ENCODE results near the gene MSRB3. TPM values are rescaled to one million over a fixed set of nuclear protein-coding genes. Genes with fewer than 3 reads are reported as not detected.
"Not testable (repeated sequence)": the region's sequence is repeated elsewhere in the genome, so short reads cannot be mapped to it uniquely, and the experiment has no call there.

Gene MSRB3
- total and polyA plus RNA-seq, 2 experiments from 2014 or later, result 0.95 to 1.7 TPM

DNA sequence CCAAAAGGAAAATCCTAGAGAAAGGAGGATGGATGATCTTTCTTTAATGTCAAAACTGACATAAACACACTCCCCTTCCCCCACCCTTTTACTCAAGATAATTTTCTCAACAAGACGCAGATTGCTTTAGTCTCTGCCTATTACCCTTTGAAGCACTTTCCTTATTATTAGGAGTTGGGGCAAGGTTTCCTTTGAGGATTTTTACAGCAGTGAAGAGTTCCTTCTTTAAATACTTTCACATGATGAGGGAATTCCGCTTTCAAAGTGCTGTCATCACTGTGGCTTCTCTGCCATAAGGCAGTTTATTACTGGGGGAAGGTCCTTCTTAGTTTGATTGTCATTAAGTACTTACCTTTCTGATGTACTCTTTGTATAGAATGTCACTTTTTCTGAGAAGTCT lies 172.1 kb downstream of the MSRB3 start:
- TF ChIP-seq, protein P1, sequence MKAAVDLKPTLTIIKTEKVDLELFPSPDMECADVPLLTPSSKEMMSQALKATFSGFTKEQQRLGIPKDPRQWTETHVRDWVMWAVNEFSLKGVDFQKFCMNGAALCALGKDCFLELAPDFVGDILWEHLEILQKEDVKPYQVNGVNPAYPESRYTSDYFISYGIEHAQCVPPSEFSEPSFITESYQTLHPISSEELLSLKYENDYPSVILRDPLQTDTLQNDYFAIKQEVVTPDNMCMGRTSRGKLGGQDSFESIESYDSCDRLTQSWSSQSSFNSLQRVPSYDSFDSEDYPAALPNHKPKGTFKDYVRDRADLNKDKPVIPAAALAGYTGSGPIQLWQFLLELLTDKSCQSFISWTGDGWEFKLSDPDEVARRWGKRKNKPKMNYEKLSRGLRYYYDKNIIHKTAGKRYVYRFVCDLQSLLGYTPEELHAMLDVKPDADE (IDR thresholded peaks at IDR 0.05), result no peak
- no peaks in the 10 kb centered on the region for H3K4me1 ChIP-seq (ENCODE audit: insufficient read depth)
- no peak overlapping the region for H3K27ac ChIP-seq (ENCODE audit: low read depth)
- DNase-seq (ENCODE audit: low spot score) (no peak), ATAC-seq (no peak)
- H3K9me2 ChIP-seq (ENCODE audit: insufficient read depth), result no peaks in the 10 kb centered on the region
- H3K4me2 ChIP-seq, result no peak overlapping the region
- Mint-ChIP-seq H3K4me3 (no peak overlapping the region), H3K27ac (no peak overlapping the region), H3K27me3 (ENCODE audit: insufficient read depth, low read depth, poor library complexity) (no peaks in the 10 kb centered on the region), H3K36me3 (ENCODE audit: low read depth) (no peaks in the 10 kb centered on the region), H3K4me1 (peaks cover 2% of the 10 kb centered on the region; the same call in 2 of the 3 replicates), H3K9me3 (no peaks in the 10 kb centered on the region)
- H3F3A ChIP-seq (replicated peaks; ENCODE audit: low read depth), result no peaks in the 10 kb centered on the region
- no peak overlapping the region for H2AFZ ChIP-seq
- no peaks in the 10 kb centered on the region for H4K20me1 ChIP-seq (replicated peaks; ENCODE audit: insufficient read depth)
- H3K4me3 ChIP-seq, result no peak overlapping the region
- H3K79me2 ChIP-seq (replicated peaks; ENCODE audit: insufficient read depth), result no peaks in the 10 kb centered on the region
- no peaks in the 10 kb centered on the region for H3K36me3 ChIP-seq (ENCODE audit: insufficient read depth)
- no peaks in the 10 kb centered on the region for H3K27me3 ChIP-seq (ENCODE audit: insufficient read depth)

DNA sequence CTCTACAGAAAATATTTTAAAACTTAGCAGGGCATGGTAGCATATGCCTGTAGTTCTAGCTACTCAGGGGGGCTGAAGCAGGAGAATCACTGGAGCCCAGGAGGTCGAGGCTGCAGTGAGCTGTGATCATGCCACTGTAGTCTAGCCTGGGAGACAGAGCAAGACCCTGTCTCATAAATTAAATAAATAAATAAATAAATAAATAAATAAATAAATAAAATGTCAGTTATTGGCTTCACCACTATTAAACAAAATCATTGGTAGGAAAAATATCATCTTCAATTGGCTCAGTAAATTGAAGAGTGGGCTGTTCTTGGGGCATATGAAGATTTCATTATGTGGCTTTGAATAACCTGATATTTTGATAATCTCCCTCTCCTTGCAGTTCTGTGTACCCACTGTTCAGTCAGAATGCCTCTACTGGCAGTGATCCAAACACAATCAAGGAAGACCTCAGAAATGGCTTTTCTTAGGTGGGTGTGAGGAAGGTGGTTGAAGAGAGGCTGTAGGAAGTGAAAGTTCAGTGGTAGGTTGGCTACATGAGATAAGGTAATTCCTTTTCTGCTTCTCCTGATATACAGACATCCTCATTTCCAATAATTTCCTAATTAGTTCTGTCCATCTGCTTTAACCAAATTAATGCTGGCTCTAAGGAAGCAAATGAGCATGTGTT lies 175.8 kb downstream of the MSRB3 start:
- no peak overlapping the region for H3K27ac ChIP-seq (ENCODE audit: low read depth)
- H3K27ac Mint-ChIP-seq, result no peak overlapping the region
- H3K4me2 ChIP-seq, result no peak overlapping the region
- no peaks in the 10 kb centered on the region for H3K9me3 Mint-ChIP-seq
- no peaks in the 10 kb centered on the region for H3F3A ChIP-seq (replicated peaks; ENCODE audit: low read depth)
- DNase-seq (ENCODE audit: low spot score), result no peak
- no peaks in the 10 kb centered on the region for H3K36me3 Mint-ChIP-seq (ENCODE audit: low read depth)
- no peak overlapping the region for H2AFZ ChIP-seq
- peaks cover 2% of the 10 kb centered on the region; the same call in 2 of the 3 replicates for H3K4me1 Mint-ChIP-seq
- H3K4me1 ChIP-seq (ENCODE audit: insufficient read depth), result no peaks in the 10 kb centered on the region
- no peaks in the 10 kb centered on the region for H4K20me1 ChIP-seq (replicated peaks; ENCODE audit: insufficient read depth)
- H3K27me3 ChIP-seq (ENCODE audit: insufficient read depth), result no peaks in the 10 kb centered on the region
- H3K27me3 Mint-ChIP-seq (ENCODE audit: insufficient read depth, low read depth, poor library complexity), result no peaks in the 10 kb centered on the region
- no peak overlapping the region for H3K4me3 ChIP-seq
- no peaks in the 10 kb centered on the region for H3K79me2 ChIP-seq (replicated peaks; ENCODE audit: insufficient read depth)
- H3K4me3 Mint-ChIP-seq, result no peak overlapping the region
- no peaks in the 10 kb centered on the region for H3K9me2 ChIP-seq (ENCODE audit: insufficient read depth)
- no peak for TF ChIP-seq ZNF331 (CRISPR knock-in tag; IDR thresholded peaks at IDR 0.05; ENCODE audit: low read depth)
- TF ChIP-seq, protein P2, sequence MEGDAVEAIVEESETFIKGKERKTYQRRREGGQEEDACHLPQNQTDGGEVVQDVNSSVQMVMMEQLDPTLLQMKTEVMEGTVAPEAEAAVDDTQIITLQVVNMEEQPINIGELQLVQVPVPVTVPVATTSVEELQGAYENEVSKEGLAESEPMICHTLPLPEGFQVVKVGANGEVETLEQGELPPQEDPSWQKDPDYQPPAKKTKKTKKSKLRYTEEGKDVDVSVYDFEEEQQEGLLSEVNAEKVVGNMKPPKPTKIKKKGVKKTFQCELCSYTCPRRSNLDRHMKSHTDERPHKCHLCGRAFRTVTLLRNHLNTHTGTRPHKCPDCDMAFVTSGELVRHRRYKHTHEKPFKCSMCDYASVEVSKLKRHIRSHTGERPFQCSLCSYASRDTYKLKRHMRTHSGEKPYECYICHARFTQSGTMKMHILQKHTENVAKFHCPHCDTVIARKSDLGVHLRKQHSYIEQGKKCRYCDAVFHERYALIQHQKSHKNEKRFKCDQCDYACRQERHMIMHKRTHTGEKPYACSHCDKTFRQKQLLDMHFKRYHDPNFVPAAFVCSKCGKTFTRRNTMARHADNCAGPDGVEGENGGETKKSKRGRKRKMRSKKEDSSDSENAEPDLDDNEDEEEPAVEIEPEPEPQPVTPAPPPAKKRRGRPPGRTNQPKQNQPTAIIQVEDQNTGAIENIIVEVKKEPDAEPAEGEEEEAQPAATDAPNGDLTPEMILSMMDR (conservative IDR thresholded peaks at IDR 0.05; ENCODE audit: low read depth in 2 of 2), result no peak
- TF ChIP-seq EZH2 (IDR thresholded peaks at IDR 0.05; ENCODE audit: low read depth, unreplicated experiment), result no peak
- TF ChIP-seq, protein P3, sequence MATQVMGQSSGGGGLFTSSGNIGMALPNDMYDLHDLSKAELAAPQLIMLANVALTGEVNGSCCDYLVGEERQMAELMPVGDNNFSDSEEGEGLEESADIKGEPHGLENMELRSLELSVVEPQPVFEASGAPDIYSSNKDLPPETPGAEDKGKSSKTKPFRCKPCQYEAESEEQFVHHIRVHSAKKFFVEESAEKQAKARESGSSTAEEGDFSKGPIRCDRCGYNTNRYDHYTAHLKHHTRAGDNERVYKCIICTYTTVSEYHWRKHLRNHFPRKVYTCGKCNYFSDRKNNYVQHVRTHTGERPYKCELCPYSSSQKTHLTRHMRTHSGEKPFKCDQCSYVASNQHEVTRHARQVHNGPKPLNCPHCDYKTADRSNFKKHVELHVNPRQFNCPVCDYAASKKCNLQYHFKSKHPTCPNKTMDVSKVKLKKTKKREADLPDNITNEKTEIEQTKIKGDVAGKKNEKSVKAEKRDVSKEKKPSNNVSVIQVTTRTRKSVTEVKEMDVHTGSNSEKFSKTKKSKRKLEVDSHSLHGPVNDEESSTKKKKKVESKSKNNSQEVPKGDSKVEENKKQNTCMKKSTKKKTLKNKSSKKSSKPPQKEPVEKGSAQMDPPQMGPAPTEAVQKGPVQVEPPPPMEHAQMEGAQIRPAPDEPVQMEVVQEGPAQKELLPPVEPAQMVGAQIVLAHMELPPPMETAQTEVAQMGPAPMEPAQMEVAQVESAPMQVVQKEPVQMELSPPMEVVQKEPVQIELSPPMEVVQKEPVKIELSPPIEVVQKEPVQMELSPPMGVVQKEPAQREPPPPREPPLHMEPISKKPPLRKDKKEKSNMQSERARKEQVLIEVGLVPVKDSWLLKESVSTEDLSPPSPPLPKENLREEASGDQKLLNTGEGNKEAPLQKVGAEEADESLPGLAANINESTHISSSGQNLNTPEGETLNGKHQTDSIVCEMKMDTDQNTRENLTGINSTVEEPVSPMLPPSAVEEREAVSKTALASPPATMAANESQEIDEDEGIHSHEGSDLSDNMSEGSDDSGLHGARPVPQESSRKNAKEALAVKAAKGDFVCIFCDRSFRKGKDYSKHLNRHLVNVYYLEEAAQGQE (IDR thresholded peaks at IDR 0.05; ENCODE audit: unreplicated experiment), result no peak
- no peak for ATAC-seq
- H3K36me3 ChIP-seq (ENCODE audit: insufficient read depth), result no peaks in the 10 kb centered on the region

DNA sequence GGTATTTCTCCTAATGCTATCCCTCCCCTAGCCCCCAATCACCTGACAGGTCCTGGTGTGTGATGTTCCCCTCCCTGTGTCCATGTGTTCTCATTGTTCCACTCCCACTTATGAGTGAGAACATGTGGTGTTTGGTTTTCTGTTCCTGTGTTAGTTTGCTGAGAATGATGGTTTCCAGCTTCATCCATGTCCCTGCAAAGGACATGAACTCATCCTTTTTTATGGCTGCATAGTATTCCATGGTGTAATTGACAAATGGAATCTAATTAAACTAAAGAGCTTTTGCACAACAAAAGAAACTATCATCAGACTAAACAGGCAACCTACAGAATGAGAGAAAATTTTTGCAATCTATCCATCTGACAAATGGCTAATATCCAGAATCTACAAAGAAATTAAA lies 178.9 kb downstream of the MSRB3 start:
- H3K27ac ChIP-seq (ENCODE audit: low read depth); H3K4me3 Mint-ChIP-seq; H3K36me3 Mint-ChIP-seq (ENCODE audit: low read depth); H3K9me2 ChIP-seq (ENCODE audit: insufficient read depth); H3K4me1 Mint-ChIP-seq; H3K4me2 ChIP-seq; H3K27ac Mint-ChIP-seq; H3K4me1 ChIP-seq (ENCODE audit: insufficient read depth); H3K27me3 Mint-ChIP-seq (ENCODE audit: insufficient read depth, low read depth, poor library complexity); DNase-seq (ENCODE audit: low spot score); H3K79me2 ChIP-seq (replicated peaks; ENCODE audit: insufficient read depth); H3K36me3 ChIP-seq (ENCODE audit: insufficient read depth); H2AFZ ChIP-seq; H3F3A ChIP-seq (replicated peaks; ENCODE audit: low read depth); H3K4me3 ChIP-seq; ATAC-seq; H3K9me3 Mint-ChIP-seq; H3K27me3 ChIP-seq (ENCODE audit: insufficient read depth); H4K20me1 ChIP-seq (replicated peaks; ENCODE audit: insufficient read depth): not testable (repeated sequence)
